HL-60/S4 treated with retinoic acid at 250 ng/mL for 4 days and 3 days (cell line): Measurements from ENCODE around the gene RPUSD2.

Source experiments
- in situ Hi-C: fragments of 300-500 bp; cut with MboI; formaldehyde crosslinking; loops from 2 replicates; pipeline ENCODE4 v1.7.0; 2022; ENCODE audit warnings: low sequenced_read_pairs

RPUSD2 gene

GRCh38 chr15:40569129-40569953, at the start of gene RPUSD2:
Gene RPUSD2, plus strand, starts transcription at chr15:40569299. Its CDS starts 39 bp downstream, at chr15:40569338.
- in situ Hi-C loops = no loop called here

- in situ Hi-C loops = no loop called here
Observed at GRCh38 chr15:40523611-40524010, 45.5 kb upstream of the RPUSD2 start.

- in situ Hi-C loops = no loop called here
Observed at GRCh38 chr15:40525855-40526254, 43.2 kb upstream of the RPUSD2 start.

GRCh38 chr15:40528801-40529200, 40.3 kb upstream of the RPUSD2 start:
- in situ Hi-C loops = no loop called here

GRCh38 chr15:40533763-40534364, 35.2 kb upstream of the RPUSD2 start:
- in situ Hi-C loops = no loop called here

GRCh38 chr15:40534371-40534770, 34.7 kb upstream of the RPUSD2 start:
- in situ Hi-C loops = no loop called here

GRCh38 chr15:40536501-40536900, 32.6 kb upstream of the RPUSD2 start:
- in situ Hi-C loops = no loop called here

GRCh38 chr15:40538976-40539375, 30.1 kb upstream of the RPUSD2 start:
- in situ Hi-C loops = no loop called here

- in situ Hi-C loops = no loop called here
Observed at GRCh38 chr15:40543082-40543481, 26.0 kb upstream of the RPUSD2 start.

GRCh38 chr15:40543631-40544294, 25.3 kb upstream of the RPUSD2 start:
- in situ Hi-C loops = no loop called here

GRCh38 chr15:40545457-40545856, 23.6 kb upstream of the RPUSD2 start:
- in situ Hi-C loops = no loop called here

GRCh38 chr15:40548610-40549009, 20.5 kb upstream of the RPUSD2 start:
- in situ Hi-C loops = no loop called here

GRCh38 chr15:40549894-40550293, 19.2 kb upstream of the RPUSD2 start:
- in situ Hi-C loops = no loop called here

GRCh38 chr15:40550341-40551037, 18.6 kb upstream of the RPUSD2 start:
- in situ Hi-C loops = no loop called here

- in situ Hi-C loops = no loop called here
Observed at GRCh38 chr15:40554161-40554525, 15.0 kb upstream of the RPUSD2 start.

- in situ Hi-C loops = no loop called here
Observed at GRCh38 chr15:40555876-40556275, 13.2 kb upstream of the RPUSD2 start.

- in situ Hi-C loops = no loop called here
Observed at GRCh38 chr15:40558952-40559742, 10.0 kb upstream of the RPUSD2 start.

- in situ Hi-C loops = no loop called here
Observed at GRCh38 chr15:40562691-40563090, 6.4 kb upstream of the RPUSD2 start.

- in situ Hi-C loops = no loop called here
Observed at GRCh38 chr15:40563426-40563825, 5.7 kb upstream of the RPUSD2 start.

- in situ Hi-C loops = no loop called here
Observed at GRCh38 chr15:40564591-40565332, 4.3 kb upstream of the RPUSD2 start, which contains the start of gene CCDC32. Gene CCDC32, minus strand, starts transcription at chr15:40565042. Its CDS starts 2,027 bp downstream, at chr15:40563015.
